ENCODE measurements around the gene CBX4. TPM values are rescaled to one million over a fixed set of nuclear protein-coding genes. Genes with fewer than 3 reads are reported as not detected.

The CBX4 gene
- total and polyA plus RNA-seq, 2 of the 13 experiments (the other 11 are each of a cell fraction or from before 2014, with no cell fraction given), result 25.8 to 50.8 TPM

- TF ChIP-seq ZNF484 (CRISPR knock-in tag; IDR thresholded peaks at IDR 0.05; ENCODE audit: borderline replicate concordance, low read depth) (no peak), HCFC1 (IDR thresholded peaks at IDR 0.05; ENCODE audit: low read depth, low read length) (no peak), CHD2 (IDR thresholded peaks at IDR 0.05; ENCODE audit: low read depth, low read length) (no peak), ZNF75D (CRISPR knock-in tag; IDR thresholded peaks at IDR 0.05; ENCODE audit: borderline replicate concordance) (no peak), MNT (IDR thresholded peaks at IDR 0.05) (no peak), XRCC5 (optimal IDR thresholded peaks at IDR 0.05; ENCODE audit: low read length) (no peak), SSRP1 (CRISPR knock-in tag; IDR thresholded peaks at IDR 0.05) (no peak), IKZF1 (IDR thresholded peaks at IDR 0.05) (no peak), ZFY (CRISPR knock-in tag; IDR thresholded peaks at IDR 0.05) (peak; percentile 41; the same call in 1 of the 2 replicates), TFDP1 (CRISPR knock-in tag; IDR thresholded peaks at IDR 0.05; ENCODE audit: borderline replicate concordance) (peak; percentile 42; the same call in 1 of the 2 replicates), JDP2 (CRISPR knock-in tag; IDR thresholded peaks at IDR 0.05; ENCODE audit: borderline replicate concordance) (no peak), KLF9 (CRISPR knock-in tag; IDR thresholded peaks at IDR 0.05; ENCODE audit: low read depth) (peak; percentile 57; the same call in 1 of the 2 replicates), MXI1 (IDR thresholded peaks at IDR 0.05; ENCODE audit: borderline replicate concordance, low read depth, low read length) (no peak), HNRNPL (IDR thresholded peaks at IDR 0.05; ENCODE audit: low read depth, low read length) (no peak), PHF20 (CRISPR knock-in tag; IDR thresholded peaks at IDR 0.05) (no peak), MEIS1 (CRISPR knock-in tag; IDR thresholded peaks at IDR 0.05; ENCODE audit: borderline replicate concordance) (no peak), MBD4 (IDR thresholded peaks at IDR 0.05; ENCODE audit: borderline replicate concordance, low read length) (no peak), HMG20A (CRISPR knock-in tag; IDR thresholded peaks at IDR 0.05; ENCODE audit: borderline replicate concordance) (no peak), NCOA1 (CRISPR knock-in tag; IDR thresholded peaks at IDR 0.05) (no peak), FOXK2 (IDR thresholded peaks at IDR 0.05) (no peak), UBTF (CRISPR knock-in tag; IDR thresholded peaks at IDR 0.05) (peak; percentile 46; the same call in 1 of the 2 replicates), MBNL3 (CRISPR knock-in tag; conservative IDR thresholded peaks at IDR 0.05) (no peak)
- TF ChIP-seq, protein P1, sequence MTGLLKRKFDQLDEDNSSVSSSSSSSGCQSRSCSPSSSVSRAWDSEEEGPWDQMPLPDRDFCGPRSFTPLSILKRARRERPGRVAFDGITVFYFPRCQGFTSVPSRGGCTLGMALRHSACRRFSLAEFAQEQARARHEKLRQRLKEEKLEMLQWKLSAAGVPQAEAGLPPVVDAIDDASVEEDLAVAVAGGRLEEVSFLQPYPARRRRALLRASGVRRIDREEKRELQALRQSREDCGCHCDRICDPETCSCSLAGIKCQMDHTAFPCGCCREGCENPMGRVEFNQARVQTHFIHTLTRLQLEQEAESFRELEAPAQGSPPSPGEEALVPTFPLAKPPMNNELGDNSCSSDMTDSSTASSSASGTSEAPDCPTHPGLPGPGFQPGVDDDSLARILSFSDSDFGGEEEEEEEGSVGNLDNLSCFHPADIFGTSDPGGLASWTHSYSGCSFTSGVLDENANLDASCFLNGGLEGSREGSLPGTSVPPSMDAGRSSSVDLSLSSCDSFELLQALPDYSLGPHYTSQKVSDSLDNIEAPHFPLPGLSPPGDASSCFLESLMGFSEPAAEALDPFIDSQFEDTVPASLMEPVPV (CRISPR knock-in tag; IDR thresholded peaks at IDR 0.05), result peak; percentile 9; the same call in 1 of the 2 replicates
- TF ChIP-seq, protein P2, sequence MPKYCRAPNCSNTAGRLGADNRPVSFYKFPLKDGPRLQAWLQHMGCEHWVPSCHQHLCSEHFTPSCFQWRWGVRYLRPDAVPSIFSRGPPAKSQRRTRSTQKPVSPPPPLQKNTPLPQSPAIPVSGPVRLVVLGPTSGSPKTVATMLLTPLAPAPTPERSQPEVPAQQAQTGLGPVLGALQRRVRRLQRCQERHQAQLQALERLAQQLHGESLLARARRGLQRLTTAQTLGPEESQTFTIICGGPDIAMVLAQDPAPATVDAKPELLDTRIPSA (CRISPR knock-in tag; IDR thresholded peaks at IDR 0.05; ENCODE audit: borderline replicate concordance), result no peak
Observed at GRCh38 chr17:79798299-79799173, 40.7 kb downstream of the CBX4 start (continued).
